DMS53 (cell line): ENCODE results near the gene TBC1D14.

Source experiments
- DNase-seq: peaks from one replicate; lab custom pipeline; 2025; lab: John Stamatoyannopoulos, UW

The TBC1D14 gene

GRCh38 chr4:7020856-7021255, 111.2 kb downstream of the TBC1D14 start:
- DNase-seq = no peak

GRCh38 chr4:7021355-7021754, 111.7 kb downstream of the TBC1D14 start:
- DNase-seq = no peak

GRCh38 chr4:7021930-7022664, 112.5 kb downstream of the TBC1D14 start:
- no peak for DNase-seq

GRCh38 chr4:7023486-7023885, 113.9 kb downstream of the TBC1D14 start:
- DNase-seq = no peak

- no peak for DNase-seq
Observed at GRCh38 chr4:7023901-7024300, 114.3 kb downstream of the TBC1D14 start.

- no peak for DNase-seq
Observed at GRCh38 chr4:7024336-7024890, 114.8 kb downstream of the TBC1D14 start.

- DNase-seq = no peak
Observed at GRCh38 chr4:7025040-7025602, 115.5 kb downstream of the TBC1D14 start.

GRCh38 chr4:7026107-7026506, 116.5 kb downstream of the TBC1D14 start:
- DNase-seq = no peak

GRCh38 chr4:7027284-7027683, 117.7 kb downstream of the TBC1D14 start:
- no peak for DNase-seq

GRCh38 chr4:7027913-7028312, 118.3 kb downstream of the TBC1D14 start:
- DNase-seq = no peak

- no peak for DNase-seq
Observed at GRCh38 chr4:7029212-7029611, 119.6 kb downstream of the TBC1D14 start.

GRCh38 chr4:7029921-7030320, 120.3 kb downstream of the TBC1D14 start:
- DNase-seq = no peak

GRCh38 chr4:7030856-7031255, 121.2 kb downstream of the TBC1D14 start:
- DNase-seq = no peak

- DNase-seq = no peak
Observed at GRCh38 chr4:7031558-7032449, 122.2 kb downstream of the TBC1D14 start.

GRCh38 chr4:7032596-7032995, 123.0 kb downstream of the TBC1D14 start:
- DNase-seq = peak; percentile 30

- DNase-seq = peak; percentile 99
Observed at GRCh38 chr4:7034262-7035081, 124.8 kb downstream of the TBC1D14 start.

GRCh38 chr4:7037425-7037824, 127.8 kb downstream of the TBC1D14 start:
- peak; percentile 42 for DNase-seq

GRCh38 chr4:7040765-7041164, 131.1 kb downstream of the TBC1D14 start:
- DNase-seq = no peak

GRCh38 chr4:7041246-7041645, 131.6 kb downstream of the TBC1D14 start:
- DNase-seq = no peak

GRCh38 chr4:7041801-7042502, 132.3 kb downstream of the TBC1D14 start:
- peak; percentile 86 for DNase-seq
